K562 (cell line): Measurements from ENCODE around the gene XPNPEP3. TPM values are rescaled to one million over a fixed set of nuclear protein-coding genes. Genes with fewer than 3 reads are reported as not detected.

Source experiments
- BRD9 ChIP-seq: fragments of 450-650 bp; IDR thresholded peaks from 2 replicates; pipeline ENCODE4 v1.6.1; 2018; ENCODE audit warnings: low read depth; ENCODE audit not compliant: partially characterized antibody
- CEBPG ChIP-seq, 3 experiments: fragments of 200-800 bp in 1 of 3; sonication (Bioruptor generic) in 1 of 3; sonication (generic) in 1 of 3; formaldehyde crosslinking in 1 of 3; IDR thresholded peaks in 2 of 3; conservative IDR thresholded peaks in 1 of 3; 2 replicates each; pipeline versions ENCODE4 v1.6.1 to v1.8.0; 2016 to 2022; ENCODE audit warnings: missing compliant biosample characterization in 2 of 3, missing genetic modification characterization in 2 of 3, mild to moderate bottlenecking in 1 of 3, missing genetic modification reagents in 1 of 3
- FOXA1 ChIP-seq: fragments of 450-650 bp; IDR thresholded peaks from 2 replicates; pipeline ENCODE4 v1.6.1; 2016; ENCODE audit warnings: mild to moderate bottlenecking, borderline replicate concordance
- KDM1A ChIP-seq, 2 experiments: fragments of 450-650 bp; IDR thresholded peaks; 2 replicates each; pipeline ENCODE4 v1.6.1; 2016; ENCODE audit warnings: mild to moderate bottlenecking in 2 of 2
- LEF1 ChIP-seq: fragments of 450-650 bp; IDR thresholded peaks from 2 replicates; pipeline ENCODE4 v1.6.1; 2016; ENCODE audit warnings: mild to moderate bottlenecking
- MAFK ChIP-seq: IDR thresholded peaks from 2 replicates; pipeline ENCODE4 v1.6.1; 2011; ENCODE audit warnings: low read length, improper control_type of control experiment
- MEF2D ChIP-seq: conservative IDR thresholded peaks from 2 replicates; pipeline ENCODE4 v1.6.1; 2016; ENCODE audit warnings: low read depth, missing genetic modification characterization, missing compliant biosample characterization
- NFIC ChIP-seq: fragments of 450-650 bp; IDR thresholded peaks from 2 replicates; pipeline ENCODE4 v1.6.1; 2017; ENCODE audit warnings: mild to moderate bottlenecking, inconsistent platforms
- POU5F1 ChIP-seq: fragments of 150-350 bp; IDR thresholded peaks from 2 replicates; pipeline ENCODE4 v1.6.1; 2014; ENCODE audit warnings: borderline replicate concordance, low read length, low read depth, mild to moderate bottlenecking; ENCODE audit not compliant: partially characterized antibody
- TEAD1 ChIP-seq, 2 experiments: fragments of 450-650 bp in 1 of 2; sonication (generic) in 1 of 2; formaldehyde crosslinking; IDR thresholded peaks; 2 replicates each; pipeline versions ENCODE4 v1.4.0 to v1.8.0; 2020 to 2022; ENCODE audit warnings: mild to moderate bottlenecking in 2 of 2, missing genetic modification reagents in 1 of 2
- ZNF263 ChIP-seq: sonication (generic); formaldehyde crosslinking; IDR thresholded peaks from 2 replicates; pipeline ENCODE4 v1.8.0; 2022; ENCODE audit warnings: mild to moderate bottlenecking, missing genetic modification reagents, borderline replicate concordance
- ZNF41 ChIP-seq: fragments of 250-450 bp; sonication (Bioruptor Pico); conservative IDR thresholded peaks from 2 replicates; pipeline ENCODE4 v1.4.0; 2020; ENCODE audit warnings: mild to moderate bottlenecking
- ZNF431 ChIP-seq: sonication (generic); formaldehyde crosslinking; IDR thresholded peaks from 2 replicates; pipeline ENCODE4 v1.8.0; 2022; ENCODE audit warnings: mild to moderate bottlenecking, missing genetic modification reagents
- polyA plus RNA-seq, 8 experiments: library from polyadenylated mRNA; depleted of rRNA in 4 of 8; stranded (reverse) in 5 of 8; unstranded in 3 of 8; fragments of >200 nt; fragmentation: Nextera tagmentation in 2 of 8; fragmentation: Illumina TruSeq in 1 of 8; extraction: Ambion mirVana in 2 of 8; extraction: Trizol in 1 of 8; gene quantifications; 2 replicates each; pipeline versions ENCODE4 v1.2.1 to v1.2.3, GENCODE V29; 2011 to 2014; ENCODE audit warnings: inconsistent platforms in 1 of 8, missing spikeins in 1 of 8
- total RNA-seq, 7 experiments: library from RNA; depleted of rRNA in 6 of 7; stranded (reverse); fragments of >200 nt in 6 of 7; fragmentation: Illumina TruSeq in 2 of 7; extraction: Trizol in 2 of 7; gene quantifications; 2 replicates each; pipeline versions ENCODE4 v1.2.1 to v1.2.3, GENCODE V29; 2011 to 2021; ENCODE audit warnings: low replicate concordance in 1 of 7
- TF ChIP-seq, protein P1 (sequence below), 2 experiments: IDR thresholded peaks; 2 replicates each; pipeline ENCODE4 v1.6.1; 2011; ENCODE audit warnings: borderline replicate concordance in 1 of 2, control low read depth in 1 of 2, low read depth in 1 of 2, low read length in 1 of 2, mild to moderate bottlenecking in 1 of 2, mixed read lengths in 1 of 2, moderate library complexity in 1 of 2; ENCODE audit not compliant: insufficient read depth in 1 of 2, insufficient read length in 1 of 2, poor library complexity in 1 of 2, severe bottlenecking in 1 of 2; ENCODE audit errors: extremely low read depth in 1 of 2
- TF ChIP-seq, protein P2 (sequence below): sonication (generic); formaldehyde crosslinking; IDR thresholded peaks from 2 replicates; pipeline ENCODE4 v1.8.0; 2023; ENCODE audit warnings: mild to moderate bottlenecking, missing genetic modification reagents
- TF ChIP-seq, protein P3 (sequence below): fragments of 450-650 bp; IDR thresholded peaks from 2 replicates; pipeline ENCODE4 v1.6.1; 2017; ENCODE audit warnings: antibody characterized with exemption
- TF ChIP-seq, protein P4 (sequence below): fragments of 450-650 bp; IDR thresholded peaks from 2 replicates; pipeline ENCODE4 v1.6.1; 2014; ENCODE audit warnings: low read depth, mild to moderate bottlenecking, moderate library complexity, borderline replicate concordance

XPNPEP3 gene
- total and polyA plus RNA-seq, 9 of the 15 experiments (the other 6 are each of a cell fraction or from before 2014, with no cell fraction given) = 9.1 to 22.6 (median 15.6) TPM

DNA sequence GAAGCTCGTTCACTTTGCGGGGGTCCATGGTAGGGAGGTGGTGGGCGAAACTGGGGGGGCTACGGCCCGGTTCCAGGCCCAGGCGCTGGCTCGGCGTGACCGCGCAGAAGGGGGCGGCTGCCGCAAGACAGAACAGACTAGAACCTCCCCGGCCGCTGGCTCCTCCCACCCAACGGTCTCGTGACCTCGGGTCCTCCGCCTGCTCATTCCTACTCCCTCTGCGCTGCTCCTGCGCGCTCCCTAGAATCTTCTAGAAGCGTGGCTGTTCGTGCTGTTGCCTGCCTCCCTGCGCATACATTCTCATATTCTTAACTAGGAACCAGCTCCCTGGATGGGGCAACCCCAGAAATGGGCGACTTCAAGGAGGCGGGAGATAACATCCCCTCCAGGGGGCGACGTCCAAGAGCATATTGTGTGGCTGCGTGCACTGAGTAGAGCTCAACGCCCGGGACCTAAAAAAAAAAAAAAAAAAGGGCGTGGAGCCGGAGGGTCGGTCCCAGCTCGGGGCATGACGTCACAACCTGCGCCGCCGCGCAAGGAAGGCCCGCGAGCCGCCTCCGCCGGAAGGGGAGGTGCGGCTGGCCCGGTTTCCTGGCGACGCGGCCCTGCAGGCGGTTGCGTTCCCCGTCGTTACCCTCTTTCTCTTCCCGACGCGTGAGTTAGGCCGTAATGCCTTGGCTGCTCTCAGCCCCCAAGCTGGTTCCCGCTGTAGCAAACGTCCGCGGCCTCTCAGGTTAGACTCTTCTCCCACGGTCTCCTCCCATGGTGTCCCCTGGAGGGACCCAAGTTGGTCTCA, at the start of gene XPNPEP3, which contains the start of gene ST13 (continued):
- TF ChIP-seq, protein P1, sequence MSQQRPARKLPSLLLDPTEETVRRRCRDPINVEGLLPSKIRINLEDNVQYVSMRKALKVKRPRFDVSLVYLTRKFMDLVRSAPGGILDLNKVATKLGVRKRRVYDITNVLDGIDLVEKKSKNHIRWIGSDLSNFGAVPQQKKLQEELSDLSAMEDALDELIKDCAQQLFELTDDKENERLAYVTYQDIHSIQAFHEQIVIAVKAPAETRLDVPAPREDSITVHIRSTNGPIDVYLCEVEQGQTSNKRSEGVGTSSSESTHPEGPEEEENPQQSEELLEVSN (IDR thresholded peaks at IDR 0.05; ENCODE audit: borderline replicate concordance in 1 of 2, extremely low read depth in 1 of 2, insufficient read depth in 1 of 2, insufficient read length in 1 of 2, low read depth in 1 of 2, low read length in 1 of 2, poor library complexity in 1 of 2, severe bottlenecking in 1 of 2) = no peak
- TF ChIP-seq FOXA1 (no peak), ZNF431 (CRISPR knock-in tag) (peak; percentile 50; the same call in 1 of the 2 replicates), POU5F1 (no peak), BRD9 (no peak), KDM1A (IDR thresholded peaks at IDR 0.05) (no peak), MEF2D (tag) (no peak), CEBPG (CRISPR knock-in tag; IDR thresholded peaks at IDR 0.05) (no peak), CEBPG (tag; conservative IDR thresholded peaks at IDR 0.05 in 1 of 2, IDR thresholded peaks at IDR 0.05 in 1 of 2) (no peak), NFIC (no peak), LEF1 (0 out of 2 replicates have a peak, but pooled peaks have one; percentile 14), ZNF263 (peak; percentile 57; the same call in 1 of the 2 replicates), TEAD1 (CRISPR knock-in tag; IDR thresholded peaks at IDR 0.05) (0 out of 4 replicates have a peak, but pooled peaks of 1 of the 2 experiments have one; percentile 46), MAFK (no peak), ZNF41 (CRISPR knock-in tag) (no peak)
- TF ChIP-seq, protein P2, sequence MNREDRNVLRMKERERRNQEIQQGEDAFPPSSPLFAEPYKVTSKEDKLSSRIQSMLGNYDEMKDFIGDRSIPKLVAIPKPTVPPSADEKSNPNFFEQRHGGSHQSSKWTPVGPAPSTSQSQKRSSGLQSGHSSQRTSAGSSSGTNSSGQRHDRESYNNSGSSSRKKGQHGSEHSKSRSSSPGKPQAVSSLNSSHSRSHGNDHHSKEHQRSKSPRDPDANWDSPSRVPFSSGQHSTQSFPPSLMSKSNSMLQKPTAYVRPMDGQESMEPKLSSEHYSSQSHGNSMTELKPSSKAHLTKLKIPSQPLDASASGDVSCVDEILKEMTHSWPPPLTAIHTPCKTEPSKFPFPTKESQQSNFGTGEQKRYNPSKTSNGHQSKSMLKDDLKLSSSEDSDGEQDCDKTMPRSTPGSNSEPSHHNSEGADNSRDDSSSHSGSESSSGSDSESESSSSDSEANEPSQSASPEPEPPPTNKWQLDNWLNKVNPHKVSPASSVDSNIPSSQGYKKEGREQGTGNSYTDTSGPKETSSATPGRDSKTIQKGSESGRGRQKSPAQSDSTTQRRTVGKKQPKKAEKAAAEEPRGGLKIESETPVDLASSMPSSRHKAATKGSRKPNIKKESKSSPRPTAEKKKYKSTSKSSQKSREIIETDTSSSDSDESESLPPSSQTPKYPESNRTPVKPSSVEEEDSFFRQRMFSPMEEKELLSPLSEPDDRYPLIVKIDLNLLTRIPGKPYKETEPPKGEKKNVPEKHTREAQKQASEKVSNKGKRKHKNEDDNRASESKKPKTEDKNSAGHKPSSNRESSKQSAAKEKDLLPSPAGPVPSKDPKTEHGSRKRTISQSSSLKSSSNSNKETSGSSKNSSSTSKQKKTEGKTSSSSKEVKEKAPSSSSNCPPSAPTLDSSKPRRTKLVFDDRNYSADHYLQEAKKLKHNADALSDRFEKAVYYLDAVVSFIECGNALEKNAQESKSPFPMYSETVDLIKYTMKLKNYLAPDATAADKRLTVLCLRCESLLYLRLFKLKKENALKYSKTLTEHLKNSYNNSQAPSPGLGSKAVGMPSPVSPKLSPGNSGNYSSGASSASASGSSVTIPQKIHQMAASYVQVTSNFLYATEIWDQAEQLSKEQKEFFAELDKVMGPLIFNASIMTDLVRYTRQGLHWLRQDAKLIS = 0 out of 2 replicates have a peak, but pooled peaks have one; percentile 40
- TF ChIP-seq, protein P3, sequence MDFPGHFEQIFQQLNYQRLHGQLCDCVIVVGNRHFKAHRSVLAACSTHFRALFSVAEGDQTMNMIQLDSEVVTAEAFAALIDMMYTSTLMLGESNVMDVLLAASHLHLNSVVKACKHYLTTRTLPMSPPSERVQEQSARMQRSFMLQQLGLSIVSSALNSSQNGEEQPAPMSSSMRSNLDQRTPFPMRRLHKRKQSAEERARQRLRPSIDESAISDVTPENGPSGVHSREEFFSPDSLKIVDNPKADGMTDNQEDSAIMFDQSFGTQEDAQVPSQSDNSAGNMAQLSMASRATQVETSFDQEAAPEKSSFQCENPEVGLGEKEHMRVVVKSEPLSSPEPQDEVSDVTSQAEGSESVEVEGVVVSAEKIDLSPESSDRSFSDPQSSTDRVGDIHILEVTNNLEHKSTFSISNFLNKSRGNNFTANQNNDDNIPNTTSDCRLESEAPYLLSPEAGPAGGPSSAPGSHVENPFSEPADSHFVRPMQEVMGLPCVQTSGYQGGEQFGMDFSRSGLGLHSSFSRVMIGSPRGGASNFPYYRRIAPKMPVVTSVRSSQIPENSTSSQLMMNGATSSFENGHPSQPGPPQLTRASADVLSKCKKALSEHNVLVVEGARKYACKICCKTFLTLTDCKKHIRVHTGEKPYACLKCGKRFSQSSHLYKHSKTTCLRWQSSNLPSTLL = no peak
- TF ChIP-seq, protein P4, sequence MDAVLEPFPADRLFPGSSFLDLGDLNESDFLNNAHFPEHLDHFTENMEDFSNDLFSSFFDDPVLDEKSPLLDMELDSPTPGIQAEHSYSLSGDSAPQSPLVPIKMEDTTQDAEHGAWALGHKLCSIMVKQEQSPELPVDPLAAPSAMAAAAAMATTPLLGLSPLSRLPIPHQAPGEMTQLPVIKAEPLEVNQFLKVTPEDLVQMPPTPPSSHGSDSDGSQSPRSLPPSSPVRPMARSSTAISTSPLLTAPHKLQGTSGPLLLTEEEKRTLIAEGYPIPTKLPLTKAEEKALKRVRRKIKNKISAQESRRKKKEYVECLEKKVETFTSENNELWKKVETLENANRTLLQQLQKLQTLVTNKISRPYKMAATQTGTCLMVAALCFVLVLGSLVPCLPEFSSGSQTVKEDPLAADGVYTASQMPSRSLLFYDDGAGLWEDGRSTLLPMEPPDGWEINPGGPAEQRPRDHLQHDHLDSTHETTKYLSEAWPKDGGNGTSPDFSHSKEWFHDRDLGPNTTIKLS = peak; percentile 39; the same call in 1 of the 2 replicates
